Loucy (cell line): ENCODE measurements around the gene EIF3A.

Experiments
- H2AFZ ChIP-seq: fragments of 200-600 bp; sonication (generic); 2 replicates; pipeline ENCODE4 v1.6.0; 2016; ENCODE audit warnings: antibody characterized with exemption, mild to moderate bottlenecking, low read length, moderate library complexity
- H3F3A ChIP-seq: fragments of 200-600 bp; 2 replicates; pipeline ENCODE4 v1.6.0; 2016; ENCODE audit warnings: antibody characterized with exemption, low read depth, mild to moderate bottlenecking
- H3K27me3 ChIP-seq: fragments of 200-600 bp; sonication (generic); 2 replicates; pipeline ENCODE4 v1.6.1; 2014; ENCODE audit warnings: low read length, mild to moderate bottlenecking; ENCODE audit not compliant: insufficient read depth, poor library complexity, severe bottlenecking
- H3K36me3 ChIP-seq: fragments of 200-600 bp; sonication (generic); 2 replicates; pipeline ENCODE4 v1.6.1; 2016; ENCODE audit warnings: low read length; ENCODE audit not compliant: insufficient read depth
- H3K4me1 ChIP-seq: fragments of 200-600 bp; sonication (generic); 2 replicates; pipeline ENCODE4 v1.5.1; 2014; ENCODE audit warnings: low read length, mild to moderate bottlenecking; ENCODE audit not compliant: insufficient read depth, poor library complexity, severe bottlenecking
- H3K4me2 ChIP-seq: fragments of 200-600 bp; sonication (generic); 2 replicates; pipeline ENCODE4 v1.6.0; 2014; ENCODE audit warnings: antibody characterized with exemption, low read length, low read depth, mild to moderate bottlenecking; ENCODE audit not compliant: poor library complexity, severe bottlenecking
- H3K4me3 ChIP-seq: fragments of 200-600 bp; sonication (generic); 2 replicates; pipeline ENCODE4 v1.5.1; 2014; ENCODE audit warnings: low read length, mild to moderate bottlenecking, mixed read lengths; ENCODE audit not compliant: poor library complexity, severe bottlenecking
- H3K79me2 ChIP-seq: fragments of 200-600 bp; sonication (generic); 2 replicates; pipeline ENCODE4 v1.6.1; 2014; ENCODE audit warnings: low read length; ENCODE audit not compliant: insufficient read depth
- H3K9ac ChIP-seq: fragments of 200-600 bp; sonication (generic); 2 replicates; pipeline ENCODE4 v1.6.0; 2014; ENCODE audit warnings: mild to moderate bottlenecking, low read depth, low read length, moderate library complexity; ENCODE audit not compliant: poor library complexity, severe bottlenecking
- H3K9me2 ChIP-seq: fragments of 200-600 bp; sonication (generic); replicated peaks from 2 replicates; pipeline ENCODE4 v1.6.1; 2016; ENCODE audit warnings: low read depth, low read length, mixed read lengths
- H3K9me3 ChIP-seq: fragments of 200-600 bp; sonication (generic); 2 replicates; pipeline ENCODE4 v1.6.1; 2014; ENCODE audit warnings: mild to moderate bottlenecking, antibody characterized with exemption, low read length, low read depth; ENCODE audit not compliant: insufficient read depth
- H4K20me1 ChIP-seq: fragments of 200-600 bp; sonication (generic); 2 replicates; pipeline ENCODE4 v1.6.0; 2014; ENCODE audit warnings: antibody characterized with exemption, low read length, mild to moderate bottlenecking; ENCODE audit not compliant: insufficient read depth, poor library complexity, severe bottlenecking
- EZH2phosphoT487 ChIP-seq: fragments of 200-600 bp; IDR thresholded peaks from 2 replicates; pipeline ENCODE4 v1.6.1; 2018; ENCODE audit warnings: antibody characterized with exemption, mild to moderate bottlenecking, moderate library complexity, borderline replicate concordance
- TF ChIP-seq, protein P1 (sequence below): fragments of 200-600 bp; sonication (generic); conservative IDR thresholded peaks from 2 replicates; pipeline ENCODE4 v1.5.1; 2014; ENCODE audit warnings: mild to moderate bottlenecking, antibody characterized with exemption, low read length

Gene EIF3A

DNA sequence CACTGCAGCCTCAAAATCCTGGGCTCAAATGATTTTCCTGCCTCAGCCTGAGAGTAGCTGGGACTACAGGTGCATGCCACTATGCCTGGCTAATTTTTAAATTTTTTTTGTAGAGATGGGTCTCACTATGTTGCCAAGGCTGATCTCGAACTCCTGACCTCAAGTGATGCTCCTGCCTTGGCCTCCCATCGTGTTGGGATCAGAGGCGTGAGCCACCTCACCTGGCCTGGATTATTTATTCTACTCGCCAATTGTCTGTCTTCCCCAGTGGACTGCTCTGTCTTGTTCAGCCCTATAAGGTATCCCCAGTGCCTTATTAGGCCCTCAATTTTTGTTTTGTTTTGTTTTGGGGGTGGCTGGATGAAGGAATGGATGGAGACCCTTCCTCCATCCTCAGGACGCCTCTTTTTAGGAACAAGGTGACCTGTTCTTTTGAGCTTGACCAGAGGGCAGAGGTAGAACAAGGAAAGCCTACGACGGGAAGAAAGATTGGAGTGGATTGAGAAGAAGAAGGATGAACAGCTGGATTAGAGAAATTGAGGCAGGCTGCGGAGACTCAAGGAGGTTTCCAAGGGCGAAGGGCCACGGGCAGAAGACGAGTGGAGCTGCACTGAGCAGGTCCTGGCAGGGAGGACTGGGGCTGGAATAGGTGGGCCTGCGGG lies 22.8 kb upstream of the EIF3A start:
- H3K9me3 ChIP-seq, result no peaks in the 10 kb centered on the region
- H3K4me1 ChIP-seq, result peaks cover 13% of the 10 kb centered on the region
- peak overlapping the region; percentile 41 for H3K4me2 ChIP-seq
- H3K27me3 ChIP-seq, result no peaks in the 10 kb centered on the region
- H3K9ac ChIP-seq, result no peak overlapping the region
- peaks cover 8% of the 10 kb centered on the region; the same call in 1 of the 2 replicates for H3F3A ChIP-seq
- H3K9me2 ChIP-seq, result no peaks in the 10 kb centered on the region
- H3K4me3 ChIP-seq, result peak overlapping the region; percentile 23
- H4K20me1 ChIP-seq, result peaks cover 5% of the 10 kb centered on the region
- TF ChIP-seq EZH2phosphoT487, result no peak
- TF ChIP-seq, protein P1, sequence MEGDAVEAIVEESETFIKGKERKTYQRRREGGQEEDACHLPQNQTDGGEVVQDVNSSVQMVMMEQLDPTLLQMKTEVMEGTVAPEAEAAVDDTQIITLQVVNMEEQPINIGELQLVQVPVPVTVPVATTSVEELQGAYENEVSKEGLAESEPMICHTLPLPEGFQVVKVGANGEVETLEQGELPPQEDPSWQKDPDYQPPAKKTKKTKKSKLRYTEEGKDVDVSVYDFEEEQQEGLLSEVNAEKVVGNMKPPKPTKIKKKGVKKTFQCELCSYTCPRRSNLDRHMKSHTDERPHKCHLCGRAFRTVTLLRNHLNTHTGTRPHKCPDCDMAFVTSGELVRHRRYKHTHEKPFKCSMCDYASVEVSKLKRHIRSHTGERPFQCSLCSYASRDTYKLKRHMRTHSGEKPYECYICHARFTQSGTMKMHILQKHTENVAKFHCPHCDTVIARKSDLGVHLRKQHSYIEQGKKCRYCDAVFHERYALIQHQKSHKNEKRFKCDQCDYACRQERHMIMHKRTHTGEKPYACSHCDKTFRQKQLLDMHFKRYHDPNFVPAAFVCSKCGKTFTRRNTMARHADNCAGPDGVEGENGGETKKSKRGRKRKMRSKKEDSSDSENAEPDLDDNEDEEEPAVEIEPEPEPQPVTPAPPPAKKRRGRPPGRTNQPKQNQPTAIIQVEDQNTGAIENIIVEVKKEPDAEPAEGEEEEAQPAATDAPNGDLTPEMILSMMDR, result no peak
- peak overlapping the region; percentile 71 for H2AFZ ChIP-seq
- no peaks in the 10 kb centered on the region for H3K36me3 ChIP-seq
- H3K79me2 ChIP-seq, result peaks cover 18% of the 10 kb centered on the region

DNA sequence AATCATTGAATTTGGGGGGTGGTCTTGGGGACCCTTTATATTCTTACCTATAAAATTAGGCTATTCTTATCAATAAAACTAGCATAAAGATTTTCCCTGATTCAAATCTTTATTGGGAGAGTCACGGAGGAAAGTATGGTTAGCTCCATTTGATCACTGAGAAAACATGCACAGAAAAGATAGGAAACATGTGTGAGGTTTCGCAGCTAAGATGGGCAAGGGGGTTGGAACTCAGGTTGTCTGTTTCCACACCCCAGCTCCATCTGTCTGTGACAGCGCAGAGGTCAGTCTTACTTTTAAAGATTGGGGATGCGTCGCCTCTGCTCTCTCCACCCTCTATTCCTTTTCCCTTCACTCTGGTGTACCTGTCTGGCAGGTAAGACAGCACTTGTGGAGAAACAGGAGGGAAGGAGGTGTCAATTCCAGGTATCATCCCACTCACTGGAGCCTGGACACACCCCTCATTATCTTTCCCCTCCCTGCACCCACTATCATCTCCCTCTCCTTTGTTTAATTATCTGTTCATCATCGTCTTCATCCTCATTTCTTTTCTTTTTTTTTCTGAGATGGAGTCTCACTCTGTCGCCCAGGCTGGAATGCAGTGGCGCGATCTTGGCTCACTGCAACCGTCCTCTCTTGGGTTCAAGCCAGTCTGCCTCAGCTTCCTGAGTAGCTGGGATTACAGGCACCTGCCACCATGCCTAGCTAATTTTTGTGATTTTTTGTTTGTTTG lies 20.9 kb upstream of the EIF3A start:
- Histone ChIP-seq H3K27me3 (no peaks in the 10 kb centered on the region), H3K4me3 (no peak overlapping the region), H3K79me2 (peaks cover 18% of the 10 kb centered on the region), H3K4me2 (no peak overlapping the region), H3F3A (peaks cover 8% of the 10 kb centered on the region; the same call in 1 of the 2 replicates), H3K4me1 (peaks cover 13% of the 10 kb centered on the region), H4K20me1 (peaks cover 5% of the 10 kb centered on the region), H3K36me3 (no peaks in the 10 kb centered on the region), H3K9me3 (no peaks in the 10 kb centered on the region), H3K9ac (no peak overlapping the region), H3K9me2 (no peaks in the 10 kb centered on the region), H2AFZ (no peak overlapping the region)
- TF ChIP-seq EZH2phosphoT487, result no peak

DNA sequence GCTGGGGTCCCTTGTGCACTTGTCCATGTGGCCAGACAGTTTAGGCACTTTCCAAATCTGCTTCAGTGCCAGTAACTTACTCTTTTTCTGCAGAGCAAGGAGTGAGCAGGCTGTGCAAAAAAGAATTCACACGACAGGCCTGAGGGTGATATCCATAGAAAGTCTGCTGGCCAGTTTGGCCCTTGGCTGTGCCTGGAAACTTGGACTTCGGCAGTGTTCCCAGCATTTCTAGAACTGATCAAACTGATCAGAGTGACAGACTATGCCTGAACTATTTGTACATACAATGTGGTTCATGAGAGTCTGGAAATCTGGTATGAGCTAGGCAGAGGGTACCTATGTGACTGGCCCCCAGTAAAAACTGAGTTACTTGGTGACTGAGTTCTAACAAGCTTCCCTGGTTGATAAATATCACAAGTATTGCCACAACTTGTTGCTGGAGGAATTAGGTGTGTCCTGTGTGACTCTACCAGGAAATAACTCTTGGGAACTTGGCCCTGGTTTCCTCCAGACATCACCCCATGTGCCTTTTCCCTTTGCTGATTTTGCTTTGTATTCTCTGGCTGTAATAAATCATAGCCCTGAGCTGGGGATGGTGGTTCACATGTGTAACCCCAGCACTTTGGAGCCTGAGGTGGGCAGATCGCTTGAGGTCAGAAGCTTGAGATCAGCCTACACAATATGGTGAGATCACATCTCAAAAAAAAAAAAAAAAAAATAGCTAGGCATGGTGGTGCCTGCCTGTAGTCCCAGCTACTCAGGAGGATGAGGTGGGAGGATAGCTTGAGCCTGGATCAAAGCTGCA lies 20.0 kb upstream of the EIF3A start:
- no peak overlapping the region for H3K4me2 ChIP-seq
- no peak overlapping the region for H2AFZ ChIP-seq
- H3K9me3 ChIP-seq, result no peaks in the 10 kb centered on the region
- peaks cover 13% of the 10 kb centered on the region for H3K4me1 ChIP-seq
- H3K9me2 ChIP-seq, result no peaks in the 10 kb centered on the region
- H3K9ac ChIP-seq, result no peak overlapping the region
- no peak overlapping the region for H3K4me3 ChIP-seq
- H3F3A ChIP-seq, result peaks cover 8% of the 10 kb centered on the region; the same call in 1 of the 2 replicates
- H3K36me3 ChIP-seq, result no peaks in the 10 kb centered on the region
- H4K20me1 ChIP-seq, result peaks cover 5% of the 10 kb centered on the region
- no peaks in the 10 kb centered on the region for H3K27me3 ChIP-seq
- peaks cover 11% of the 10 kb centered on the region for H3K79me2 ChIP-seq
- TF ChIP-seq EZH2phosphoT487, result no peak
- TF ChIP-seq, protein P1, result no peak
